Muscle layer of duodenum (tissue), 2 donors: Measurements from ENCODE around the gene AFAP1L2.

ENCODE experiments used
- H3K27ac ChIP-seq: one replicate; pipeline ENCODE4 v1.7.0; 2013; ENCODE audit warnings: mild to moderate bottlenecking, low read length
- H3K27me3 ChIP-seq: one replicate; pipeline ENCODE4 v1.7.0; 2013; ENCODE audit warnings: low read depth, mild to moderate bottlenecking, control low read depth, low read length
- H3K36me3 ChIP-seq, 2 donors: one replicate each; pipeline ENCODE4 v1.7.0; 2013; ENCODE audit warnings: low read length in 2 of 2, control low read depth in 1 of 2, mild to moderate bottlenecking in 1 of 2; ENCODE audit not compliant: insufficient read depth in 2 of 2, control insufficient read depth in 1 of 2
- H3K4me1 ChIP-seq, 2 donors: one replicate each; pipeline ENCODE4 v1.7.0; 2013; ENCODE audit warnings: low read length in 2 of 2, mild to moderate bottlenecking in 2 of 2, control low read depth in 1 of 2, moderate library complexity in 1 of 2; ENCODE audit not compliant: insufficient read depth in 2 of 2, control insufficient read depth in 1 of 2
- H3K4me3 ChIP-seq, 2 donors: one replicate each; pipeline ENCODE4 v1.7.0; 2013; ENCODE audit warnings: low read length in 2 of 2, low read depth in 1 of 2, mild to moderate bottlenecking in 1 of 2
- H3K9me3 ChIP-seq, 2 donors: one replicate each; pipeline ENCODE4 v1.7.0; 2013; ENCODE audit warnings: low read length in 2 of 2, control low read depth in 1 of 2, mild to moderate bottlenecking in 1 of 2; ENCODE audit not compliant: control insufficient read depth in 1 of 2
- donor health status: healthy.

AFAP1L2 gene

DNA sequence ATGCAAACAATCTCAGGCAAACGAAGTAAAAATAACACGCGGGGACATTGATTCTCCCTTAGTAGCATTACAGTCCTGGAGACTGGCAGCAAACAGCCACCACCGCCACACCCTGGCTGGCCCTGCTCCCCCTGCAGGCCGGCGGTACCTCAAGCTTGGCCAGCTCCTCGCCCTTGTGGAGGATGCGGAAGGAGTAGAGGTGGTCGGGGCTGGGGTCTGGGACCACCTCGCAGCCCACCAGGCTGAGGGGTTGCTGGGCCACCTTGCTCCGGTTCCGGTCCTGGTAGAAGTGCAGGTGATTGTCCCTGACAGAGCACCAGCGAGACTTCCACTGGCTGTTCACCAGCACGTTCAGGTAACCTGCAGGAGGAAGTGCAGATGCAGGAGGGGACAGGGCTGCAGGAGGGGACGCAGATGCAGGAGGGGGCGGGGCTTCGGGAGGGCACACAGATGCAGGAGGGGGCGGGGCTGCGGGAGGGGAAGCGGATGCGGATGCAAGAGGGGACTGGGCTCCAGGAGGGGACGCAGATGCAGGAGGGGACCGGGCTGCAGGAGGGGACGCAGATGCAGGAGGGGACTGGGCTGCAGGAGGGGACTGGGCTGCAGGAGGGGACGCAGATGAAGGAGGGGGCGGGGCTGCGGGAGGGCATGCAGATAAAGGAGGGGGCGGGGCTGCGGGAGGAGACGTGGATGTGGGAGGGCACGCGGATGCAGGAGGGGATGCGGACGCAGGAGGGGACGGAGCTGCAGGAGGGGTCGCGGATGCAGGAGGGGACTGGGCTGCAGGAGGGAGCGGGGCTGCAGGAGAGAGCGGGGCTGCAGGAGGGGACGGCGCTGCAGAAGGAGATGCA lies 99.5 kb downstream of the AFAP1L2 start:
- Histone ChIP-seq H3K4me3 (peak overlapping the region; percentile 56), H3K27me3 (no peaks in the 10 kb centered on the region), H3K27ac (no peak overlapping the region), H3K4me1 (peaks cover 0 to 49% of the 10 kb centered on the region in 2 donors), H3K9me3 (no peaks in the 10 kb centered on the region), H3K36me3 (peaks cover 0 to 9% of the 10 kb centered on the region in 2 donors)

DNA sequence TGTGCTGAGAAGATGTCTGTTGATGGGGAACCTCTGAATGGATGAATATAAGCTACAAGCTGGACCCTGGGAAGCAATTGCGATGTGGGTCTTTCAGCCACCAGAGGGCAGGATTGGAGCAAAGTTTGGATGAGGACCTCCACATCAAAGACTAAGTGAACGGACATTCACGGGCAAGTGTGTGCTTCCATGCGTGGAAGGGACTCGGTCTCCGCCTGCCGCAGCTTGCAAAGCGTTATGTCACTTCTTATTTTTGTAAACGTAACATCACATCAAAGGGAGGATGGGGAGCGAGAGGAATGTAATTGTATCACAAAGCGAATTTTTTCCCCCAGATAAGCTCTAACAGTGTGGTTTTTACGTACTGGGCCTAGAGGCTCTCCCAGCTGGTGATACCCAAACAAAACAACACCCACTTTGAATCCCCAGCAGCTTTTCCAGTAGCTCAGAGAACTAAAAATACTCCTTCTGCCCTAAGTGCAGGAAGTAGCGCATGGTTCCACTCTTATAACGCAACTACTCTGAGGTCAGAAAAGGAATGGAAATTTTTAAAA lies 100.2 kb downstream of the AFAP1L2 start:
- Histone ChIP-seq H3K27ac (no peak overlapping the region), H3K36me3 (peaks cover 0 to 13% of the 10 kb centered on the region in 2 donors), H3K4me3 (peak overlapping the region; percentile 56), H3K4me1 (peaks cover 0 to 45% of the 10 kb centered on the region in 2 donors), H3K27me3 (no peaks in the 10 kb centered on the region), H3K9me3 (no peaks in the 10 kb centered on the region)

DNA sequence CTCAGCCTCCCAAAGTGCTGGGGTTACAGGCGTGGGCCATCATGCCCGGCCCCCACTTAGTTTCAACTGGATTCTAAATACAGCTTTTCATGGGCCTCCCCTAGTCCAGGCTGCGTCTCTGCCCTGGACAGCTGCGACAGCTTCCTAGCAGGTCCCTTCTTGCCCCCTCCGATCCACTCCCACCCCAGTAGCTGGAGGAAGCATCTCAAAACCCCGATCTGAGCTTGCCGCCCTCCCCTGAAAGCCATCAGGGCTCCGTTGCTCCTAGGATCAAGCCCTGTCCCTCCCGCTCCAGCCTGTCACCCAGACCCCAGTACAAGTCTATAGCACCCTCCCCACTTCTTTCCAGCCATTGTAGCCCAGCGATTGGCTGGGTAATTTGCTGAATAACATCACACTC lies 100.7 kb downstream of the AFAP1L2 start:
- Histone ChIP-seq H3K9me3 (no peaks in the 10 kb centered on the region), H3K36me3 (peaks cover 0 to 19% of the 10 kb centered on the region in 2 donors), H3K27ac (no peak overlapping the region), H3K4me3 (peak overlapping the region in 1 of 2 donors; percentile 56), H3K4me1 (peaks cover 0 to 40% of the 10 kb centered on the region in 2 donors), H3K27me3 (no peaks in the 10 kb centered on the region)

DNA sequence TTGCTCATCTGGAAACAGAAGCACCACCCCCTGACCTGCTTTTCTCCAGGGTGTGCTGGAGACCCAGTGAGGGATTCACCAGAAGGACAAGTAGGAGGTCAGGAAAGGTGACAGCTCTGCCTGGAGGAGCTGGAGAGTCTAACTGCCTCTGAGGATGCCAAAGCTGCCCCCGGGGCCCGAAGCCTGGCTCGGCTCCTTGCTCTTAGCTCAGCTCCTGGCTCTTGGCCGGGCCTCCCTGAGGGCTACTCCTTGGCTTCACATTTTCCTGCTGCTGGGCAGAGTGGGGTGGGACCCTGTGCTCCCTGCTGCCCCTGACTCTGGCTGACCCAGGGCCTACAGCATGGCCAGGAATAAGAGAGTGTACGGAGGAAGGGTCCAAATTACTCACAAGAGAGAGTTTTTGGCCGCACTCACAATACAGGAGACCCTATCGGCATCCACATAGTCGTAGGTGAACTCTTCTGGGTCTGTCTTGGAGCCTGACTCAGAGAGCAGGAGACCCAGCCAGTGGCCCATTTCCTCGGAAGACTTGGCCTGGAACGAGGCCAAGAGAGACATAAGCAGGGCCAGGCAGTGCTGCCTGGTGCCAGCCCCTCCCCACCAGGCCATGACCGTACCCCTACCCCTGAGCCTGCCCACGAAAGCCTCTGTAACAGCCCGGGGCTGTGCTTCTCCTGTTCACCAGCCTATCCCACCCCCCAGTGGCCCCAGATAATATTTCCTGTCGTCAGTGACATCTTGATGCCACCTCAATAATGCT lies 102.2 kb downstream of the AFAP1L2 start:
- Histone ChIP-seq H3K27ac (no peak overlapping the region), H3K27me3 (no peaks in the 10 kb centered on the region), H3K36me3 (peaks cover 3 to 30% of the 10 kb centered on the region in 2 donors), H3K4me3 (no peak overlapping the region), H3K4me1 (peaks cover 0 to 33% of the 10 kb centered on the region in 2 donors), H3K9me3 (no peaks in the 10 kb centered on the region)

DNA sequence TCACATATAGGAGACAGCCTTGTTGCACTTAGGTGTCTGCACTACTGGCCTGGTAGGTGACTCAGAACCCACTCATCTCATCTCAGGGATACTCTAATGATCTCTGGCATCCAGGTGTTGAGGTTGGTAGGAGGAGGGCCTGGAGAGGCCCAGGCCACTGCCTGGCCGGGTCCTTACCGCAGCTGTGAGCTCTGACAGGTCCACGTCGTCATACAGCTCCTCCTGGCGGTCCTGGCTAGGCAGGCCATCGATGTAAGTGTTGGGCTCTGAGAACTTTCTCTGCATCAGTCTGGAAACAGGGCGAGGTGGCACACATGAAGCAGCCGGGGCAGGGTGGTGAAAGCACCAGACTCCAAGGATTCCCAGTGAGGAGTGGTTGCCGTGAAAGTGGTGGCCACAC lies 103.1 kb downstream of the AFAP1L2 start:
- peaks cover 10 to 39% of the 10 kb centered on the region in 2 donors for H3K36me3 ChIP-seq
- H3K4me3 ChIP-seq, result no peak overlapping the region
- peaks cover under 1 to 7% of the 10 kb centered on the region in 2 donors for H3K9me3 ChIP-seq
- no peaks in the 10 kb centered on the region for H3K27me3 ChIP-seq
- no peak overlapping the region for H3K27ac ChIP-seq
- peaks cover 0 to 27% of the 10 kb centered on the region in 2 donors for H3K4me1 ChIP-seq

DNA sequence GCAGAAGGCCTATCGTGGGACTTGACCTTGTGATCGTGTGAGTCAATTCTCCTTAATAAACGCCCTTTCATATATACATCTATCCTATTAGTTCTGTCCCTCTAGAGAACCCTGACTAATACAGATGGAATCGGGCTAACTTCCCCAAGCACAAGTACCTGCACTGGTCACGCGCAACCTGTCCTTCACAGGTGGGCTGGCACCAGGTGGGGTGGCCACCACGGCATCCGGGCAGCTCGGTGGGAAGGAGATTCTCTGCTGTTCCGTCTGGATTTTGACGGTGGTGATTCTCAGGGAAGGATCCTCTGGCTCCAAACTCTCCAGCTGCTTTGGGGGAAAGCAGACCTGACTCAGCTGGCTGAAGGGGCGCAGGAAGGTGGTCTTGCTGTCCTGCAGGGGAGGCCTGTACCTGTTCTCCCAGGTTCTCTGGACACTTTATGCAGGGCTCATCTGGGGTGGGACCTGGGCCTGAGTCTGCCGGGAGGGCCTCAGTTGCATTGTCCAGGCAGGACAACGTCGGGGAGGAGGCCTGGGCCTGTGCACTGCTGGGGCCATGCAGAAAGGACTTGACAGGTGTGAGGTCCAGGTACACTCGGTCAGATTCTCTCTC lies 104.2 kb downstream of the AFAP1L2 start:
- peaks cover 11 to 17% of the 10 kb centered on the region in 2 donors for H3K9me3 ChIP-seq
- no peaks in the 10 kb centered on the region for H3K27me3 ChIP-seq
- peaks cover 0 to 21% of the 10 kb centered on the region in 2 donors for H3K4me1 ChIP-seq
- H3K36me3 ChIP-seq, result peaks cover 18 to 50% of the 10 kb centered on the region in 2 donors
- no peak overlapping the region for H3K4me3 ChIP-seq
- no peak overlapping the region for H3K27ac ChIP-seq

DNA sequence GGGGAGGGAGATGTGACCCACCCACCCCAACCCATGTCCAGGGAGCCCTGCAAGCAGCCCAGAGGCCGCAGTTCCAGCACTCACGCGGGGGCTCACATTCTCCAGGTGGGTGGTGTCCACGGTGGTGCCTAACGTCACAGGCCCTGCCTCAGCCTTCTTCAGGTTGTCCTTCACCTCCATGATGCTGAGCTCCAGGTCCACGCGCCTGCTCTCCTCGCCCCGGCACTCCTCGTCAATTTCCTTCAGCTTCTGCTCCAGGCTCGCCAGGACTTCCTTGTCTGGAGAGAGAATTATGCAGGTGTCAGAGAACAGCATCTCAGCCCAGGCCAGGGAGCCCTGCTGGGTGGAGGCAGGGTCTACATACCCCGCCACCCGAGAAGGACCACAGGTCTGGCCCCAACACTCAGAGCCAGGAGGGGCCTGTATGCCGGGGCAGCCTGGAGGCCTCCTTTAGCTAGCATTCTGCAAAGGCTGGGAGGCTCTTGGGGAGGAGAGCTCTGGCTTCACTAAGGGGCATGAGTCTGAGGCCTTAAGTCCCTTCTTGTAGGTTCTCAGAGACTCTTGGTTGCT lies 107.1 kb downstream of the AFAP1L2 start:
- Histone ChIP-seq H3K27ac (no peak overlapping the region), H3K4me3 (no peak overlapping the region), H3K9me3 (peaks cover 14 to 18% of the 10 kb centered on the region in 2 donors), H3K36me3 (peaks cover 18 to 56% of the 10 kb centered on the region in 2 donors), H3K4me1 (peaks cover 0 to 4% of the 10 kb centered on the region in 2 donors), H3K27me3 (no peaks in the 10 kb centered on the region)

DNA sequence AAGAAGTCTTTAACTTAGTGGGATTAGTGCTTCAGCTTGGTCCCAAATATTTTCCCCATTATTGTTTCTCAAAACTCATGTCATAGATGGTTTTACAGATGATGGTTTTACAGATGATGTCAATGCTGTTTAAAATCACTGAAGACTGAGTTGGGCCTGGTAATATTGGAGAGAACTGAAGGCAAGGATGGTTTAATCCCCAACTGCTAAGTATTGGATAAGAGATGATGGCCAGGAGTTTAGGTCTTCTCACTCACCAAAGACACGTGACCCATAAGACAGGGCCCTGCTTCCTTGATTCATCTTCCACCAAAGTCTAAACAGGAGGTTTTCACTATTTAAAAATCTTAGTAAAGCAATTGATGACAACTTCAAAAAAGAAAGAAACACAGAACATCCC lies 108.9 kb downstream of the AFAP1L2 start:
- peaks cover 14 to 18% of the 10 kb centered on the region in 2 donors for H3K9me3 ChIP-seq
- no peak overlapping the region for H3K27ac ChIP-seq
- peaks cover 18 to 53% of the 10 kb centered on the region in 2 donors for H3K36me3 ChIP-seq
- no peak overlapping the region for H3K4me3 ChIP-seq
- H3K4me1 ChIP-seq, result no peaks in the 10 kb centered on the region
- no peaks in the 10 kb centered on the region for H3K27me3 ChIP-seq

DNA sequence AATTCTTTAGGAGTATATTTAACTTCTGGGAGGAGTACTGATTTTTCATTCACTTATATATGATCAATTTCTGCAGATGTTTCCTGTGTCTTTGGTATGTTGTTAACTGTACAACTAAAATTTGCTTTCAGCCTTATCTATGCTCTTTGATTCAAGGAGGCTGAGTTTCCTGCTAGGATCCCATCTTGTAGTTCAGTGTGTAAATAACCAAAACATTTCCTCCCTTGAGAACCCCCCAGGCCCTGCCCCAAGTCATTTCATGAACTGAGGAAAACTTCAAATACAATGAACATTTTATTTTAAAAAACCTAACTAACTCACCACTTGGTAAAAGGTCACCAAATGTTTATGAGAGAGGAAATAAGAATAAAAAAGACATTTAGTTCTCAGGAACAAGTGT lies 109.8 kb downstream of the AFAP1L2 start:
- no peak overlapping the region for H3K27ac ChIP-seq
- no peak overlapping the region for H3K4me3 ChIP-seq
- H3K36me3 ChIP-seq, result peaks cover 18 to 47% of the 10 kb centered on the region in 2 donors
- H3K27me3 ChIP-seq, result no peaks in the 10 kb centered on the region
- H3K4me1 ChIP-seq, result no peaks in the 10 kb centered on the region
- peaks cover 14 to 18% of the 10 kb centered on the region in 2 donors for H3K9me3 ChIP-seq

DNA sequence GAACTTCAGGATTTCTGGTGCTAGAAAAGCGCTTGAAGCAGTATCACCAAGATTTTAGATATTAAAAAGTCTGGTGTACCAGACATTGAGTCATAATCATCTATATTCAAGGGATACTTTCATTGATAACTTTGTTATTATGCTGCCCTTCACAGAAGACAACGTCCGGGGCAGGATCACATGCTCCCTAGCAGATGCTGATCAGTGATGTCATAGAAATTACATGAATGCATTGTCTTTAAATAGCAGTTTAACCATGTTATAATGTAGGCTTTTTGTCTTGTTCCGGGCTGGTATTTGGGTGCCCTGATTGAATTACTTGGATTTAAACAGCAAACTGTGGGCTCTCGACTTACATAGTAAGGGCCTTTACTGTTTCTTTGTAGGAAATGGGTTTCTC lies 111.2 kb downstream of the AFAP1L2 start:
- Histone ChIP-seq H3K27ac (no peak overlapping the region), H3K36me3 (peaks cover 18 to 33% of the 10 kb centered on the region in 2 donors), H3K4me3 (no peak overlapping the region), H3K4me1 (no peaks in the 10 kb centered on the region), H3K27me3 (no peaks in the 10 kb centered on the region), H3K9me3 (peaks cover 14 to 18% of the 10 kb centered on the region in 2 donors)
